ENCODE results near the gene CUX1. TPM values are rescaled to one million over a fixed set of nuclear protein-coding genes. Genes with fewer than 3 reads are reported as not detected.

The CUX1 gene
- total and polyA plus RNA-seq, 10 of the 15 experiments (the other 5 are each of a cell fraction or from before 2014, with no cell fraction given) = 6.1 to 48.6 (median 25.9) TPM

- SMC1A ChIA-PET (ENCODE audit: uncharacterized antibody, unreplicated experiment) = no interaction called here
- H3K27me3 ChIP-seq (replicated peaks in 1 of 2; ENCODE audit: control insufficient read depth in 2 of 2, insufficient read depth in 2 of 2, low read length in 1 of 2) = peaks cover 2 to 4% of the 10 kb centered on the region in 2 experiments; a peak in 2 of 4 replicates
- FAIRE-seq (no peak), ATAC-seq (no peak), DNase-seq (ENCODE audit: low read depth, low spot score) (no peak)
- POLR2A ChIA-PET = no interaction called here
- H3K4me2 ChIP-seq (ENCODE audit: control insufficient read depth, insufficient read depth) = no peak overlapping the region
- no peak overlapping the region for H2AFZ ChIP-seq (ENCODE audit: control insufficient read depth, low read depth, low read length)
- H3K27ac ChIP-seq (ENCODE audit: control insufficient read depth, insufficient read depth) = no peak overlapping the region
- in situ Hi-C loops (cut with MboI) = no loop called here
- BruUV-seq (replicated peaks) = no TSS peak
- H3K9ac ChIP-seq (ENCODE audit: control insufficient read depth, insufficient read depth, low read length) = no peak overlapping the region
- intact Hi-C loops (cut with micrococcal nuclease; ENCODE audit: unreplicated experiment) = no loop called here
- WGBS (ENCODE audit: insufficient coverage, insufficient replicate concordance, low lambda C conversion rate, missing lambda C conversion rate) = 36% methylated on average over 16 of the region's 16 CpGs
- no peaks in the 10 kb centered on the region for H3K79me2 ChIP-seq (ENCODE audit: control insufficient read depth, insufficient read depth, low read length)
- no peaks in the 10 kb centered on the region for H3K36me3 ChIP-seq (ENCODE audit: control insufficient read depth in 2 of 2, insufficient read depth in 2 of 2, low read length in 1 of 2)
- H3K4me3 ChIP-seq = no peak overlapping the region
- RAD21 ChIA-PET (ENCODE audit: unreplicated experiment) = no interaction called here
- H3K4me1 ChIP-seq (ENCODE audit: control insufficient read depth, insufficient read depth, low read length) = peaks cover 5% of the 10 kb centered on the region; the same call in 1 of the 2 replicates
- no peaks in the 10 kb centered on the region for H3K9me3 ChIP-seq (replicated peaks; ENCODE audit: control insufficient read depth, insufficient read depth, low read length)
- CTCF ChIA-PET = interaction anchor here (1.1 to 1.5 kb wide), 3 partner anchors 8 to 206 kb away, joined by 3 read pairs; no protein-coding TSS in a partner anchor
- H4K20me1 ChIP-seq (ENCODE audit: control insufficient read depth, insufficient read depth) = no peaks in the 10 kb centered on the region
- TF ChIP-seq ZNF274 (IDR thresholded peaks at IDR 0.05; ENCODE audit: insufficient read depth, insufficient read length) (no peak), IKZF2 (IDR thresholded peaks at IDR 0.05) (no peak), USF1 (IDR thresholded peaks at IDR 0.05; ENCODE audit: borderline replicate concordance, extremely low read length, insufficient read depth, low read depth, low read length) (no peak), ZBED1 (IDR thresholded peaks at IDR 0.05; ENCODE audit: borderline replicate concordance) (no peak), E2F8 (IDR thresholded peaks at IDR 0.05; ENCODE audit: low read depth, partially characterized antibody) (no peak), PAX5 (IDR thresholded peaks at IDR 0.05; ENCODE audit: borderline replicate concordance, low read depth, low read length) (no peak), ETV6 (conservative IDR thresholded peaks at IDR 0.05 in 1 of 2, IDR thresholded peaks at IDR 0.05 in 1 of 2; ENCODE audit: borderline replicate concordance in 1 of 2, low read depth in 1 of 2) (no peak), HCFC1 (IDR thresholded peaks at IDR 0.05; ENCODE audit: low read length) (no peak), POLR2AphosphoS2 (IDR thresholded peaks at IDR 0.05; ENCODE audit: low read depth, low read length) (no peak), MEF2B (IDR thresholded peaks at IDR 0.05; ENCODE audit: partially characterized antibody, poor library complexity, severe bottlenecking) (no peak), NFXL1 (IDR thresholded peaks at IDR 0.05; ENCODE audit: borderline replicate concordance) (no peak), NR2C1 (IDR thresholded peaks at IDR 0.05) (no peak), CTCF (IDR thresholded peaks at IDR 0.05 in 2 of 3, conservative IDR thresholded peaks at IDR 0.05 in 1 of 3; ENCODE audit: control insufficient read depth in 2 of 3, extremely low read depth in 1 of 3, insufficient read depth in 1 of 3, low read depth in 3 of 3, low read length in 3 of 3) (no peak), PBX3 (IDR thresholded peaks at IDR 0.05; ENCODE audit: insufficient replicate concordance, low read depth, low read length) (no peak), SMAD5 (IDR thresholded peaks at IDR 0.05; ENCODE audit: low read depth) (no peak), POU2F2 (IDR thresholded peaks at IDR 0.05; ENCODE audit: borderline replicate concordance, low read depth, low read length) (no peak)
These were observed 13.1 kb upstream of the CUX1 start for GRCh38 chr7:101804088-101804963.
